GM12878 (cell line): ENCODE measurements around the gene TBC1D5. TPM values are rescaled to one million over a fixed set of nuclear protein-coding genes. Genes with fewer than 3 reads are reported as not detected.

ENCODE experiments used
- ATAC-seq: fragments of 200-7000 bp; cut with Tn5 transposase; 3 replicates; pipeline ENCODE4 v1.9.1; 2020; ENCODE audit warnings: mild to moderate bottlenecking, moderate library complexity
- BruUV-seq: library from RNA; stranded (reverse); fragments of 400-500 nt; replicated peaks from 2 replicates; lab custom pipeline; 2021; lab: Mats Ljungman, UMichigan
- CTCF ChIA-PET: fragments of 300-600 bp; sonication (Branson Sonifier 250); formaldehyde crosslinking; extraction: SDS; loops from one replicate; lab custom pipeline; 2021; ENCODE audit warnings: inconsistent platforms; lab: Yijun Ruan, JAX
- POLR2A ChIA-PET: fragments of 350-600 bp; formaldehyde crosslinking; extraction: SDS; loops from one replicate; lab custom pipeline; 2021; ENCODE audit warnings: inconsistent platforms; lab: Charles Lee
- RAD21 ChIA-PET: fragments of 300-600 bp; sonication (Branson Sonifier 250); formaldehyde crosslinking; loops from one replicate; lab custom pipeline; 2023; ENCODE audit warnings: antibody characterized with exemption; ENCODE audit not compliant: unreplicated experiment; lab: Charles Lee
- SMC1A ChIA-PET: fragments of 300-600 bp; sonication (Branson Sonifier 250); formaldehyde crosslinking; loops from one replicate; lab custom pipeline; 2023; ENCODE audit not compliant: unreplicated experiment, uncharacterized antibody; lab: Charles Lee
- DNase-seq: peaks from one replicate; pipeline ENCODE4 v3.0.0-alpha.2; 2011; ENCODE audit warnings: low read depth, low spot score
- FAIRE-seq: peaks from 3 replicates; lab custom pipeline; 2011; peaks lifted over from hg19 to GRCh38; lab: Jason Lieb, UNC
- H2AFZ ChIP-seq: 2 replicates; pipeline ENCODE4 v1.6.0; 2011; ENCODE audit warnings: low read depth, low read length, control low read depth; ENCODE audit not compliant: control insufficient read depth
- H3K27ac ChIP-seq: 2 replicates; pipeline ENCODE4 v1.5.1; 2011; ENCODE audit warnings: control low read depth; ENCODE audit not compliant: control insufficient read depth, insufficient read depth
- H3K27me3 ChIP-seq, 2 experiments: replicated peaks in 1 of 2; 2 replicates each; pipeline versions ENCODE4 v1.6.0 to v1.6.1; 2011; ENCODE audit warnings: low read length in 1 of 2; ENCODE audit not compliant: control insufficient read depth in 2 of 2, insufficient read depth in 2 of 2
- H3K36me3 ChIP-seq, 2 experiments: 2 replicates each; pipeline ENCODE4 v1.5.1; 2011; ENCODE audit warnings: low read length in 1 of 2; ENCODE audit not compliant: control insufficient read depth in 2 of 2, insufficient read depth in 2 of 2
- H3K4me1 ChIP-seq: 2 replicates; pipeline ENCODE4 v1.6.1; 2011; ENCODE audit warnings: mild to moderate bottlenecking, low read length, moderate library complexity, mixed read lengths; ENCODE audit not compliant: control insufficient read depth, insufficient read depth
- H3K4me2 ChIP-seq: 2 replicates; pipeline ENCODE4 v1.6.0; 2011; ENCODE audit warnings: control low read depth; ENCODE audit not compliant: control insufficient read depth, insufficient read depth
- H3K4me3 ChIP-seq: fragments of 200-600 bp; sonication (generic); 2 replicates; pipeline ENCODE4 v1.5.1; 2016
- H3K79me2 ChIP-seq: 2 replicates; pipeline ENCODE4 v1.6.0; 2011; ENCODE audit warnings: low read length; ENCODE audit not compliant: control insufficient read depth, insufficient read depth
- H3K9ac ChIP-seq: 2 replicates; pipeline ENCODE4 v1.8.0; 2011; ENCODE audit warnings: low read length, control low read depth, mixed read lengths; ENCODE audit not compliant: control insufficient read depth, insufficient read depth
- H3K9me3 ChIP-seq: replicated peaks from 3 replicates; pipeline ENCODE4 v1.5.1; 2011; ENCODE audit warnings: mild to moderate bottlenecking, low read length; ENCODE audit not compliant: control insufficient read depth, insufficient read depth
- H4K20me1 ChIP-seq: 2 replicates; pipeline ENCODE4 v1.6.0; 2011; ENCODE audit not compliant: control insufficient read depth, insufficient read depth
- GATAD2B ChIP-seq: fragments of 450-650 bp; conservative IDR thresholded peaks from 2 replicates; pipeline ENCODE4 v1.6.1; 2017; ENCODE audit warnings: low read depth, mild to moderate bottlenecking, moderate library complexity
- IKZF2 ChIP-seq, 2 experiments: fragments of 450-650 bp; IDR thresholded peaks; 2 replicates each; pipeline ENCODE4 v1.6.1; 2017; ENCODE audit warnings: mild to moderate bottlenecking in 2 of 2, moderate library complexity in 2 of 2
- MLLT1 ChIP-seq: fragments of 450-650 bp; IDR thresholded peaks from 2 replicates; pipeline ENCODE4 v1.6.1; 2016; ENCODE audit warnings: mild to moderate bottlenecking
- NRF1 ChIP-seq: conservative IDR thresholded peaks from 2 replicates; pipeline ENCODE4 v1.6.1; 2011; ENCODE audit warnings: mild to moderate bottlenecking, low read depth, low read length, improper control_type of control experiment
- PKNOX1 ChIP-seq: fragments of 450-650 bp; IDR thresholded peaks from 2 replicates; pipeline ENCODE4 v1.6.1; 2016; ENCODE audit warnings: mild to moderate bottlenecking
- POLR2AphosphoS2 ChIP-seq: IDR thresholded peaks from 2 replicates; pipeline ENCODE4 v1.6.1; 2011; ENCODE audit warnings: low read depth, mild to moderate bottlenecking, low read length, improper control_type of control experiment, moderate library complexity
- RBBP5 ChIP-seq: fragments of 200-600 bp; sonication (generic); conservative IDR thresholded peaks from 2 replicates; pipeline ENCODE4 v1.6.1; 2016
- STAT3 ChIP-seq: IDR thresholded peaks from 2 replicates; pipeline ENCODE4 v1.6.1; 2011; ENCODE audit warnings: low read depth, low read length, improper control_type of control experiment
- TAF1 ChIP-seq: IDR thresholded peaks from 2 replicates; pipeline ENCODE4 v1.6.1; 2011; ENCODE audit warnings: mild to moderate bottlenecking, low read depth, low read length, borderline replicate concordance
- WGBS: methylation state at CpG from one replicate; pipeline ENCODE4 v1.1.6; 2016; ENCODE audit warnings: low lambda C conversion rate; ENCODE audit not compliant: insufficient replicate concordance, insufficient coverage; ENCODE audit errors: missing lambda C conversion rate; 5-methylcytosine and 5-hydroxymethylcytosine counted together
- in situ Hi-C: fragments of 300-500 bp; cut with MboI; formaldehyde crosslinking; loops from 9 replicates; pipeline ENCODE4 v1.14.3; 2018; ENCODE audit warnings: mixed read lengths
- intact Hi-C: fragments of 100-400 bp; cut with micrococcal nuclease; formaldehyde crosslinking; loops from one replicate; pipeline ENCODE4 v1.14.2; 2022; ENCODE audit not compliant: unreplicated experiment
- polyA plus RNA-seq, 11 experiments: library from polyadenylated mRNA; depleted of rRNA in 4 of 11; unstranded in 6 of 11; stranded (reverse) in 5 of 11; fragments of >200 nt; fragmentation: Nextera tagmentation in 4 of 11; fragmentation: Illumina TruSeq in 1 of 11; extraction: Ambion mirVana in 4 of 11; extraction: Trizol in 1 of 11; gene quantifications; 1 replicate in 1 of 11; 2 replicates in 10 of 11; pipeline versions ENCODE4 v1.2.1 to v1.2.3, GENCODE V29; 2011 to 2016; ENCODE audit warnings: inconsistent platforms in 2 of 11, missing spikeins in 2 of 11, low read depth in 1 of 11
- total RNA-seq, 4 experiments: library from RNA; depleted of rRNA in 3 of 4; stranded (reverse); fragments of >200 nt in 3 of 4; fragmentation: Illumina TruSeq in 1 of 4; extraction: Trizol in 1 of 4; gene quantifications; 2 replicates each; pipeline versions ENCODE4 v1.2.1 to v1.2.3, GENCODE V29; 2013 to 2021

Gene TBC1D5
- total and polyA plus RNA-seq, 10 of the 15 experiments (the other 5 are each of a cell fraction or from before 2014, with no cell fraction given), result 5.5 to 61.0 (median 43.8) TPM

DNA sequence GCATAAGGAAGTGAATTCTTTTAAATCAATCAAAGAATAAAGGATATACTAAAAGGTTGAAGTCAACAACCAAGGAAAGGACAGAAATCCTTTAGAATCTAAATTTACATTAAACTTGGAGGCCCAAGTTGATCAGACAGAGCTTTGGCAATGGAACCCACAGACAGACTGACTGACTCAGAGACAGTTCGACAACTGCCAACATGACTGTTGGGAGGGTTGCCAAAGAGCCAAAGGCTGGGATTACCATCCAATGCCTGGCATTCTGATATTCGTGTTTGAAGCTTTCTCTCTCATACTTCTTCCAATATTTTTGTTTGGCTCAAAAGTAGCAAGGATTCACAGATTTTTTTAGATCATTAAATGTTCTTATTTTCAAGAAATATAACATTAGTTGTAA is 451.5 kb downstream of the TBC1D5 start:
- DNase-seq (no peak), ATAC-seq (no peak), FAIRE-seq (no peak)
- in situ Hi-C loops, result no loop called here
- H3K79me2 ChIP-seq, result no peaks in the 10 kb centered on the region
- SMC1A ChIA-PET, result no interaction called here
- BruUV-seq, result no TSS peak
- no peaks in the 10 kb centered on the region for H4K20me1 ChIP-seq
- 89% methylated on average over 2 of the region's 2 CpGs for WGBS
- H3K4me1 ChIP-seq, result no peaks in the 10 kb centered on the region
- H2AFZ ChIP-seq, result no peak overlapping the region
- H3K9ac ChIP-seq, result no peak overlapping the region
- CTCF ChIA-PET, result interaction anchor here (1.9 kb wide), 1 partner anchor 10 kb away, joined by 4 read pairs; no protein-coding TSS in a partner anchor
- H3K4me2 ChIP-seq, result no peak overlapping the region
- H3K36me3 ChIP-seq, result peaks cover 4% of the 10 kb centered on the region in 2 experiments; a peak in 3 of 4 replicates
- H3K27me3 ChIP-seq, result no peaks in the 10 kb centered on the region
- POLR2A ChIA-PET, result no interaction called here
- intact Hi-C loops, result no loop called here
- H3K27ac ChIP-seq, result no peak overlapping the region
- no peak for TF ChIP-seq IKZF2 (IDR thresholded peaks at IDR 0.05)
- no peak for TF ChIP-seq TAF1
- no peak for TF ChIP-seq MLLT1
- no peak for TF ChIP-seq GATAD2B
- no peak for TF ChIP-seq STAT3
- TF ChIP-seq POLR2AphosphoS2, result no peak
- no peak for TF ChIP-seq NRF1
- no peak for TF ChIP-seq PKNOX1
- TF ChIP-seq RBBP5, result no peak
- no peaks in the 10 kb centered on the region for H3K9me3 ChIP-seq
- no peak overlapping the region for H3K4me3 ChIP-seq
- RAD21 ChIA-PET, result no interaction called here
